ENCODE results near the gene EFCAB6.

The EFCAB6 gene

GRCh38 chr22:43633631-43634285 is 178.3 kb downstream of the EFCAB6 start:
- no peak overlapping the region for H3K4me2 ChIP-seq (ENCODE audit: low read length)
- H4K20me1 ChIP-seq (ENCODE audit: control insufficient read depth, insufficient read depth, low read depth, low read length) = no peaks in the 10 kb centered on the region
- H3F3A ChIP-seq (ENCODE audit: control insufficient read depth, insufficient read depth) = no peaks in the 10 kb centered on the region
- no peak overlapping the region for H3K27ac ChIP-seq (ENCODE audit: low read depth, low read length)
- H3K79me2 ChIP-seq (ENCODE audit: control insufficient read depth, low read length) = no peaks in the 10 kb centered on the region
- TF ChIP-seq CTCF (IDR thresholded peaks at IDR 0.05; ENCODE audit: low read depth, low read length, poor library complexity, severe bottlenecking) = no peak
- no peak for TF ChIP-seq EZH2phosphoT487 (IDR thresholded peaks at IDR 0.05; ENCODE audit: borderline replicate concordance, low read length)
- no peaks in the 10 kb centered on the region for H3K9me2 ChIP-seq (replicated peaks; ENCODE audit: control insufficient read depth, low read length)
- H3K36me3 ChIP-seq (ENCODE audit: control insufficient read depth, low read length) = no peaks in the 10 kb centered on the region
- no peak overlapping the region for H3K4me3 ChIP-seq (ENCODE audit: low read length)
- H3K27me3 ChIP-seq (ENCODE audit: control insufficient read depth, low read length) = no peaks in the 10 kb centered on the region
- no peaks in the 10 kb centered on the region for H3K9me3 ChIP-seq (ENCODE audit: control insufficient read depth, insufficient read depth, low read length)
- no peaks in the 10 kb centered on the region for H3K4me1 ChIP-seq (ENCODE audit: control insufficient read depth, low read length)

- H3K27me3 ChIP-seq (ENCODE audit: control insufficient read depth, low read length) = no peaks in the 10 kb centered on the region
- H3K4me2 ChIP-seq (ENCODE audit: low read length) = no peak overlapping the region
- no peaks in the 10 kb centered on the region for H4K20me1 ChIP-seq (ENCODE audit: control insufficient read depth, insufficient read depth, low read depth, low read length)
- H3K27ac ChIP-seq (ENCODE audit: low read depth, low read length) = no peak overlapping the region
- TF ChIP-seq CTCF (IDR thresholded peaks at IDR 0.05; ENCODE audit: low read depth, low read length, poor library complexity, severe bottlenecking) = no peak
- no peak for TF ChIP-seq EZH2phosphoT487 (IDR thresholded peaks at IDR 0.05; ENCODE audit: borderline replicate concordance, low read length)
- no peak overlapping the region for H3K4me3 ChIP-seq (ENCODE audit: low read length)
- no peaks in the 10 kb centered on the region for H3K4me1 ChIP-seq (ENCODE audit: control insufficient read depth, low read length)
- no peaks in the 10 kb centered on the region for H3K36me3 ChIP-seq (ENCODE audit: control insufficient read depth, low read length)
- H3K9me3 ChIP-seq (ENCODE audit: control insufficient read depth, insufficient read depth, low read length) = no peaks in the 10 kb centered on the region
- no peaks in the 10 kb centered on the region for H3K9me2 ChIP-seq (replicated peaks; ENCODE audit: control insufficient read depth, low read length)
- no peaks in the 10 kb centered on the region for H3F3A ChIP-seq (ENCODE audit: control insufficient read depth, insufficient read depth)
- no peaks in the 10 kb centered on the region for H3K79me2 ChIP-seq (ENCODE audit: control insufficient read depth, low read length)
Observed at GRCh38 chr22:43631846-43632245, 180.3 kb downstream of the EFCAB6 start.

GRCh38 chr22:43631201-43631600 is 180.9 kb downstream of the EFCAB6 start:
- H3F3A ChIP-seq (ENCODE audit: control insufficient read depth, insufficient read depth) = no peaks in the 10 kb centered on the region
- H3K36me3 ChIP-seq (ENCODE audit: control insufficient read depth, low read length) = no peaks in the 10 kb centered on the region
- H3K9me3 ChIP-seq (ENCODE audit: control insufficient read depth, insufficient read depth, low read length) = no peaks in the 10 kb centered on the region
- H3K79me2 ChIP-seq (ENCODE audit: control insufficient read depth, low read length) = no peaks in the 10 kb centered on the region
- no peak overlapping the region for H3K27ac ChIP-seq (ENCODE audit: low read depth, low read length)
- no peaks in the 10 kb centered on the region for H3K9me2 ChIP-seq (replicated peaks; ENCODE audit: control insufficient read depth, low read length)
- no peak overlapping the region for H3K4me3 ChIP-seq (ENCODE audit: low read length)
- no peak overlapping the region for H3K4me2 ChIP-seq (ENCODE audit: low read length)
- H4K20me1 ChIP-seq (ENCODE audit: control insufficient read depth, insufficient read depth, low read depth, low read length) = no peaks in the 10 kb centered on the region
- H3K27me3 ChIP-seq (ENCODE audit: control insufficient read depth, low read length) = no peaks in the 10 kb centered on the region
- H3K4me1 ChIP-seq (ENCODE audit: control insufficient read depth, low read length) = no peaks in the 10 kb centered on the region
- no peak for TF ChIP-seq CTCF (IDR thresholded peaks at IDR 0.05; ENCODE audit: low read depth, low read length, poor library complexity, severe bottlenecking)

Data from DOHH2 (cell line).